Spleen (tissue), 7 donors: ENCODE results near the gene NSD2.
A peak's percentile ranks its signal among the peaks of the same experiment; 100 is the strongest.

Experiments
- CTCF ChIP-seq, 11 experiments: fragments of 200-600 bp in 7 of 11; fragments of 450-650 bp in 4 of 11; sonication (generic) in 4 of 11; IDR thresholded peaks in 8 of 11; conservative IDR thresholded peaks in 3 of 11; 1 replicate in 7 of 11; 2 replicates in 4 of 11; pipeline versions ENCODE4 v1.4.0 to v1.8.0; 2016 to 2021; ENCODE audit warnings: antibody characterized with exemption in 11 of 11, inconsistent platforms in 4 of 11, mild to moderate bottlenecking in 1 of 11
- POLR2A ChIP-seq, 3 donors: fragments of 450-650 bp; IDR thresholded peaks; one replicate each; pipeline ENCODE4 v1.5.1; 2017; ENCODE audit warnings: antibody characterized with exemption in 3 of 3, mild to moderate bottlenecking in 1 of 3
- POLR2AphosphoS5 ChIP-seq, 3 donors: sonication (generic); formaldehyde crosslinking; IDR thresholded peaks; one replicate each; pipeline ENCODE4 v1.5.1; 2017; ENCODE audit warnings: antibody characterized with exemption in 3 of 3
- donor health status: DM: no; HTN: no; CAD: no; lungs with moderate emphysema.
- donor health status: DM: no; HTN: no; CAD: no.
- donor health status: DM: no; HTN: no; CAD: no.

- no peak for TF ChIP-seq CTCF (IDR thresholded peaks at IDR 0.05 in 8 of 11, conservative IDR thresholded peaks at IDR 0.05 in 3 of 11)
- TF ChIP-seq POLR2AphosphoS5 (IDR thresholded peaks at IDR 0.05): peak in 1 of 3 donors; percentile 46
- no peak for TF ChIP-seq POLR2A (IDR thresholded peaks at IDR 0.05)
These were observed 108.4 kb downstream of the NSD2 start for GRCh38 chr4:1979477-1980196.
